Measurements from ENCODE around the gene BPIFA2. TPM values are rescaled to one million over a fixed set of nuclear protein-coding genes. Genes with fewer than 3 reads are reported as not detected.

The BPIFA2 gene
- total and polyA plus RNA-seq, 10 donors, result not detected

GRCh38 chr20:33224399-33224798 lies 56.4 kb downstream of the BPIFA2 start:
- no peak for DNase-seq
- 76 to 86% (median 82%) methylated on average over 4 of the region's 4 CpGs for WGBS, 5 donors
- Histone ChIP-seq H3K4me1 (no peaks in the 10 kb centered on the region), H3K4me3 (no peak overlapping the region), H3K27ac (no peak overlapping the region), H3K9me3 (no peaks in the 10 kb centered on the region), H3K36me3 (no peaks in the 10 kb centered on the region), H3K27me3 (replicated peaks in 1 of 7) (peaks cover 0 to 52% (median 0%) of the 10 kb centered on the region in 7 donors)
- TF ChIP-seq POLR2AphosphoS5 (IDR thresholded peaks at IDR 0.05) (no peak), POLR2A (IDR thresholded peaks at IDR 0.05) (no peak)
- intact Hi-C loops (cut with DNase I; ENCODE audit: low total_unique reads), result no loop called here

- TF ChIP-seq, protein P1, sequence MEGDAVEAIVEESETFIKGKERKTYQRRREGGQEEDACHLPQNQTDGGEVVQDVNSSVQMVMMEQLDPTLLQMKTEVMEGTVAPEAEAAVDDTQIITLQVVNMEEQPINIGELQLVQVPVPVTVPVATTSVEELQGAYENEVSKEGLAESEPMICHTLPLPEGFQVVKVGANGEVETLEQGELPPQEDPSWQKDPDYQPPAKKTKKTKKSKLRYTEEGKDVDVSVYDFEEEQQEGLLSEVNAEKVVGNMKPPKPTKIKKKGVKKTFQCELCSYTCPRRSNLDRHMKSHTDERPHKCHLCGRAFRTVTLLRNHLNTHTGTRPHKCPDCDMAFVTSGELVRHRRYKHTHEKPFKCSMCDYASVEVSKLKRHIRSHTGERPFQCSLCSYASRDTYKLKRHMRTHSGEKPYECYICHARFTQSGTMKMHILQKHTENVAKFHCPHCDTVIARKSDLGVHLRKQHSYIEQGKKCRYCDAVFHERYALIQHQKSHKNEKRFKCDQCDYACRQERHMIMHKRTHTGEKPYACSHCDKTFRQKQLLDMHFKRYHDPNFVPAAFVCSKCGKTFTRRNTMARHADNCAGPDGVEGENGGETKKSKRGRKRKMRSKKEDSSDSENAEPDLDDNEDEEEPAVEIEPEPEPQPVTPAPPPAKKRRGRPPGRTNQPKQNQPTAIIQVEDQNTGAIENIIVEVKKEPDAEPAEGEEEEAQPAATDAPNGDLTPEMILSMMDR (IDR thresholded peaks at IDR 0.05 in 8 of 11, conservative IDR thresholded peaks at IDR 0.05 in 3 of 11), result no peak
- TF ChIP-seq POLR2AphosphoS5 (IDR thresholded peaks at IDR 0.05) (no peak), POLR2A (IDR thresholded peaks at IDR 0.05) (no peak)
- Histone ChIP-seq H3K27me3 (replicated peaks in 1 of 7) (peaks cover 0 to 82% (median 0%) of the 10 kb centered on the region in 7 donors), H3K4me1 (no peaks in the 10 kb centered on the region), H3K4me3 (no peak overlapping the region), H3K36me3 (no peaks in the 10 kb centered on the region), H3K27ac (no peak overlapping the region), H3K9me3 (no peaks in the 10 kb centered on the region)
- no peak for DNase-seq
- WGBS, 5 donors, result 25 to 48% (median 37%) methylated on average over 6 of the region's 6 CpGs
- intact Hi-C loops (cut with DNase I; ENCODE audit: low total_unique reads), result no loop called here
Observed at GRCh38 chr20:33229843-33230242, 61.9 kb downstream of the BPIFA2 start.

Other genes starting within 250 kb of the BPIFA2 start
- not detected for gene SUN5, start 163.7 kb upstream of the BPIFA2 start, total RNA-seq
- not detected for gene SUN5, start 163.7 kb upstream of the BPIFA2 start, polyA plus RNA-seq
- not detected for gene BPIFB2, start 160.5 kb upstream of the BPIFA2 start, total RNA-seq
- gene BPIFB2, start 160.5 kb upstream of the BPIFA2 start, polyA plus RNA-seq, result not detected
- gene BPIFB6, start 136.5 kb upstream of the BPIFA2 start, total RNA-seq, result not detected
- gene BPIFB6, start 136.5 kb upstream of the BPIFA2 start, polyA plus RNA-seq, result not detected
- not detected for gene BPIFB3, start 114.3 kb upstream of the BPIFA2 start, total RNA-seq
- not detected for gene BPIFB3, start 114.3 kb upstream of the BPIFA2 start, polyA plus RNA-seq
- not detected for gene BPIFB4, start 88.5 kb upstream of the BPIFA2 start, total RNA-seq
- gene BPIFB4, start 88.5 kb upstream of the BPIFA2 start, polyA plus RNA-seq, result not detected
- gene BPIFA3, start 49.2 kb downstream of the BPIFA2 start, total RNA-seq, result not detected
- gene BPIFA3, start 49.2 kb downstream of the BPIFA2 start, polyA plus RNA-seq, result not detected
- gene BPIFA1, start 67.8 kb downstream of the BPIFA2 start, total RNA-seq, result not detected
- not detected for gene BPIFA1, start 67.8 kb downstream of the BPIFA2 start, polyA plus RNA-seq
- gene BPIFB1, start 115.1 kb downstream of the BPIFA2 start, total RNA-seq, result not detected
- gene BPIFB1, start 115.1 kb downstream of the BPIFA2 start, polyA plus RNA-seq, result under 1 TPM in 2 of 3 donors, not detected in 1; 0.06 TPM
- 10 to 100 TPM; 21.3 to 34.6 (median 33.2) TPM for gene CDK5RAP1, start 233.4 kb downstream of the BPIFA2 start, total RNA-seq
- gene CDK5RAP1, start 233.4 kb downstream of the BPIFA2 start, polyA plus RNA-seq, result 10 to 100 TPM; 35.6 to 93.0 (median 60.9) TPM

All from spleen (tissue), 11 donors.